Adrenal gland (tissue), 12 donors: ENCODE measurements around the gene NOD2. TPM values are rescaled to one million over a fixed set of nuclear protein-coding genes. Genes with fewer than 3 reads are reported as not detected.

Experiments used
- DNase-seq, 7 donors: peaks; one replicate each; pipeline ENCODE4 v3.0.0-alpha.2; 2019 to 2020
- H3K27ac ChIP-seq, 5 donors: fragments of 200-600 bp; sonication (generic) in 4 of 5; 1 replicate in 3 of 5; 2 replicates in 2 of 5; pipeline versions ENCODE4 v1.5.1 to v1.8.0; 2016 to 2020; ENCODE audit warnings: mild to moderate bottlenecking in 1 of 5
- H3K27me3 ChIP-seq: fragments of 200-600 bp; 2 replicates; pipeline ENCODE4 v1.8.0; 2021
- H3K36me3 ChIP-seq, 2 donors: fragments of 200-600 bp; replicated peaks in 1 of 2; 1 replicate in 1 of 2; 2 replicates in 1 of 2; pipeline versions ENCODE4 v1.5.1 to v1.8.0; 2018 to 2022
- H3K4me1 ChIP-seq, 2 donors: fragments of 200-600 bp; replicated peaks in 1 of 2; 1 replicate in 1 of 2; 2 replicates in 1 of 2; pipeline versions ENCODE4 v1.5.1 to v1.8.0; 2018 to 2021
- H3K4me3 ChIP-seq, 4 donors: fragments of 200-600 bp; sonication (generic) in 3 of 4; one replicate each; pipeline ENCODE4 v1.5.1; 2016 to 2018
- H3K9me3 ChIP-seq, 3 donors: fragments of 200-600 bp; sonication (generic) in 1 of 3; replicated peaks in 1 of 3; 1 replicate in 2 of 3; 2 replicates in 1 of 3; pipeline versions ENCODE4 v1.5.1 to v1.8.0; 2016 to 2021
- POLR2A ChIP-seq, 2 donors: fragments of 450-650 bp; IDR thresholded peaks; one replicate each; pipeline ENCODE4 v1.6.1; 2017; ENCODE audit warnings: antibody characterized with exemption in 2 of 2, mild to moderate bottlenecking in 2 of 2, moderate library complexity in 1 of 2
- WGBS, 4 donors: extraction: QIAGEN DNeasy Blood & Tissue Kit in 2 of 4; methylation state at CpG; one replicate each; pipeline versions ENCODE4 v1.1.5 to v1.1.7; 2013 to 2017; 5-methylcytosine and 5-hydroxymethylcytosine counted together
- intact Hi-C, 2 donors: fragments of 100-400 bp; cut with DNase I; formaldehyde crosslinking; loops; one replicate each; pipeline versions ENCODE4 v1.14.1 to v1.15.0; 2022 to 2023
- polyA plus RNA-seq, 3 donors: library from polyadenylated mRNA; stranded (reverse); fragments of 200-250 nt in 2 of 3; fragments of 350-450 nt in 1 of 3; fragmentation: Illumina TruSeq in 1 of 3; extraction: RNeasy Lipid Tissue Mini Kit (QIAGEN cat#74804) in 1 of 3; gene quantifications; one replicate each; pipeline ENCODE4 v1.2.3, GENCODE V29; 2013 to 2014
- total RNA-seq, 9 donors: library from RNA; depleted of rRNA in 4 of 9; stranded (reverse); fragments of >200 nt in 4 of 9; fragments of 120-200 nt in 1 of 9; fragmentation: NEBNext Ultra II Directional in 1 of 9; extraction: Animal tissue kit (Norgen Biotek cat#: 25700) in 1 of 9; gene quantifications; one replicate each; pipeline versions ENCODE4 v1.1.0 to v1.2.4, GENCODE V29; 2013 to 2023
- TF ChIP-seq, protein P1 (sequence below), 6 experiments: fragments of 450-650 bp in 4 of 6; fragments of 200-600 bp in 2 of 6; sonication (generic) in 1 of 6; IDR thresholded peaks; 1 replicate in 5 of 6; 2 replicates in 1 of 6; pipeline versions ENCODE4 v1.5.1 to v1.8.0; 2016 to 2021; ENCODE audit warnings: antibody characterized with exemption in 6 of 6, mild to moderate bottlenecking in 2 of 6, moderate library complexity in 1 of 6
- donor health status: healthy with polysubstance abuse.
- donor health status: Bipolar disorder and iron deficiency.
- donor health status: DM: yes; HTN: yes; CAD: no.
- donor health status: DM: no; HTN: no; CAD: no.
- donor health status: DM: no; HTN: no; CAD: no.
- donor health status: DM: yes; HTN: yes; CAD: no.

The NOD2 gene
- total and polyA plus RNA-seq, 12 donors: 0.12 to 3.7 (median 1.1) TPM

DNA sequence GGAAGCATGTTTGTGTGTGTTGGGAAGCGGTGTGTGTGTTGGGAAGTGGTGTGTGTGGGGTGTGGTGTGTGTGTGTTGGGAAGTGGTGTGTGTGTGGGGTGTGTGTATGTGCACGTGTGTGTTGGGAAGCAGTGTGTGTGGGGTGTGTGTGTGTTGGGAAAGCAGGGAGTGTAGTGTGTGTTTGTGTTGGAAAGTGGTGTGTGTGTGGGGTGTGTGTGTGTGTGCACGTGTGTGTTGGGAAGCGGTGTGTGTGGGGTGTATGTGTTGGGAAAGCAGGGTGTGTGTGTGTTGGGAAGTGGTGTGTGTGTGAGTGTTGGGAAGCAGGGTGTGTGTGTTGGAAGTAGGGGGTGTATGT is 785 bp upstream of the NOD2 start:
- peak in 1 of 7 donors; percentile 8 for DNase-seq
- TF ChIP-seq, protein P1, sequence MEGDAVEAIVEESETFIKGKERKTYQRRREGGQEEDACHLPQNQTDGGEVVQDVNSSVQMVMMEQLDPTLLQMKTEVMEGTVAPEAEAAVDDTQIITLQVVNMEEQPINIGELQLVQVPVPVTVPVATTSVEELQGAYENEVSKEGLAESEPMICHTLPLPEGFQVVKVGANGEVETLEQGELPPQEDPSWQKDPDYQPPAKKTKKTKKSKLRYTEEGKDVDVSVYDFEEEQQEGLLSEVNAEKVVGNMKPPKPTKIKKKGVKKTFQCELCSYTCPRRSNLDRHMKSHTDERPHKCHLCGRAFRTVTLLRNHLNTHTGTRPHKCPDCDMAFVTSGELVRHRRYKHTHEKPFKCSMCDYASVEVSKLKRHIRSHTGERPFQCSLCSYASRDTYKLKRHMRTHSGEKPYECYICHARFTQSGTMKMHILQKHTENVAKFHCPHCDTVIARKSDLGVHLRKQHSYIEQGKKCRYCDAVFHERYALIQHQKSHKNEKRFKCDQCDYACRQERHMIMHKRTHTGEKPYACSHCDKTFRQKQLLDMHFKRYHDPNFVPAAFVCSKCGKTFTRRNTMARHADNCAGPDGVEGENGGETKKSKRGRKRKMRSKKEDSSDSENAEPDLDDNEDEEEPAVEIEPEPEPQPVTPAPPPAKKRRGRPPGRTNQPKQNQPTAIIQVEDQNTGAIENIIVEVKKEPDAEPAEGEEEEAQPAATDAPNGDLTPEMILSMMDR (IDR thresholded peaks at IDR 0.05): no peak
- TF ChIP-seq POLR2A (IDR thresholded peaks at IDR 0.05): no peak
- Histone ChIP-seq H3K4me1 (peaks cover 4 to 24% of the 10 kb centered on the region in 2 donors), H3K4me3 (no peak overlapping the region), H3K9me3 (no peaks in the 10 kb centered on the region), H3K36me3 (no peaks in the 10 kb centered on the region), H3K27me3 (no peaks in the 10 kb centered on the region), H3K27ac (no peak overlapping the region)
- intact Hi-C loops: loop anchor here in 1 of 2 donors (10.0 kb wide), 1 partner anchor 112 kb away; no protein-coding TSS in a partner anchor
- 79 to 90% (median 83%) methylated on average over 4 of the region's 4 CpGs for WGBS, 4 donors

DNA sequence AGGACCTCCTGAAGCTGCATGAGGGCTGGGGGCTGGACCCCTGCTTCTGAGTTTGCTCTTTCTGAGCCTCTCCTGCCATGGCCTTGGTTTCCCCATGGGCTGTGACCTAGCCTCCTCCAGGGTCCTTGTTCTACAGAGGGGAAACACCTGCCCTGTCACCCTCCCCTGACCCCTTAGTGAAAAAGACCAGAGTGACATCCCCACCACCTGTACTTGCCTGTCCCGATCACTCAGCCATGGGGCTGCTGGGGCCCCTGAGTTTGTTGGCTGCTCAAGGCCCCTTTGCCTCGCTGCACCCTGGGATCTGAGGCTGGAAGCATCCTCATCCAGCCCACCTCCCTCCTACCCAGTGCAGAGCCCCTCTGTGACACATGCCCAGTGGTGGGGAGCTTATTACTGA is 800 bp downstream of the NOD2 start:
- H3K9me3 ChIP-seq: no peaks in the 10 kb centered on the region
- no peak overlapping the region for H3K27ac ChIP-seq
- H3K4me3 ChIP-seq: peak overlapping the region in 1 of 4 donors; percentile 72
- peak in 1 of 7 donors; percentile 10 for DNase-seq
- H3K4me1 ChIP-seq: peaks cover 12 to 32% of the 10 kb centered on the region in 2 donors
- 93 to 100% (median 97%) methylated on average over 1 to 2 of the region's 2 CpGs for WGBS, 4 donors
- H3K27me3 ChIP-seq: no peaks in the 10 kb centered on the region
- no peaks in the 10 kb centered on the region for H3K36me3 ChIP-seq
- intact Hi-C loops: loop anchor here in 1 of 2 donors (10.0 kb wide), 1 partner anchor 111 kb away; no protein-coding TSS in a partner anchor
- TF ChIP-seq, protein P1 (IDR thresholded peaks at IDR 0.05): no peak
- TF ChIP-seq POLR2A (IDR thresholded peaks at IDR 0.05): no peak

DNA sequence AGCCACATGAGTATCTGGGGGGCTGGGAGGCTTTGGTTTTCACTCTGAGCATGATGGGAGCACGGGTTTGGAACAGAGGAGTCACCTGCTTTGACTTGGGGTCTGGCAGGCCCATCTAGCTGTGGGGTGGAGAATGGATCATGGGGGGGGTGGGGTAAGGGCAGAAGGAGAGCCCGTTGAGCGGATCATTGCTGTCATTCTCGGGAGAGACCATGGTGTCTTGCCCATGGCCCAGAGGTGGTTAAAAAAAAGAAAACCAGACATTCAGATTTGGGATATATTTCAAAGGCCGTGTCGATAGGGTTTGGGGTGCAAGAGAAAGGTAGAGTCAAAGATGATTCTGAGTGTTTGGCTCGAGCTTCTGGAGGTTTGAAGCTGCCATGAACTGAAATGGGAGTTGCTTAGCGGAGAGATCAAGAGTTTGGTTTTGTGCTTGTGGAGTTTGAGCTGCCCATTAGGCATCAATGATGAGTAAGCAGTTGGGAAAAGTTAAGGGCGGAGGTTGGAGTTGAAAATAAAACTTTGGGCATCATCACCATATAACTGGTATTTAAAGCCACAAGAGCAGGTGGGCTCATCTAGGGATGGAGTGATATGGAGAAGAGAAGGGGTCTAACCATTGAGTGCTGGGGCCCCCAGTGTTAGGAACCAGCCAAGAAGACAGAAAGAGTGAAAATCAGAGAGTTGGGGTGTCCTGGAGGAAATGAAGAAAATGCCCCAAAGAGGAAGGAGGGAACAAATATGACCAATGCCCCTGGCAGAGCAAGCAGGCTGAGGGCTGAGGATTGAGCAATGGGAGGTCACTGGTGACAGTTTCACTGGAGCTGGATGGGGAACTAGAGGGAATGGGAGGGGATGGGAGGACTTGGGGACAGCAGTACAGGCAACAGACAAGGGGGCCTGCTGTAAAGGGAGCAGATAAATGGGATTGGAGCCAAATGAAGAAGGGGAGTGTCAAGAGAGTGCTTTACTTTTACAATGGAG is 1.9 kb downstream of the NOD2 start:
- peak overlapping the region in 2 of 5 donors; percentile 15 to 59 for H3K27ac ChIP-seq
- TF ChIP-seq POLR2A (IDR thresholded peaks at IDR 0.05): no peak
- TF ChIP-seq, protein P1 (IDR thresholded peaks at IDR 0.05): no peak
- intact Hi-C loops: loop anchor here in 1 of 2 donors (10.0 kb wide), 1 partner anchor 109 kb away; no protein-coding TSS in a partner anchor
- H3K4me3 ChIP-seq: no peak overlapping the region
- no peaks in the 10 kb centered on the region for H3K27me3 ChIP-seq
- H3K4me1 ChIP-seq: peaks cover 12 to 32% of the 10 kb centered on the region in 2 donors
- DNase-seq: peak in 5 of 7 donors; percentile 49 to 66 (median 57)
- no peaks in the 10 kb centered on the region for H3K36me3 ChIP-seq
- H3K9me3 ChIP-seq: no peaks in the 10 kb centered on the region
- WGBS, 4 donors: 90 to 93% (median 91%) methylated on average over 9 of the region's 9 CpGs

GRCh38 chr16:50696126-50696525 is 2.7 kb downstream of the NOD2 start:
- no peaks in the 10 kb centered on the region for H3K9me3 ChIP-seq
- peaks cover 12 to 32% of the 10 kb centered on the region in 2 donors for H3K4me1 ChIP-seq
- WGBS, 4 donors: 54 to 69% (median 63%) methylated on average over 4 to 5 of the region's 5 CpGs
- no peaks in the 10 kb centered on the region for H3K36me3 ChIP-seq
- no peaks in the 10 kb centered on the region for H3K27me3 ChIP-seq
- no peak overlapping the region for H3K4me3 ChIP-seq
- peak overlapping the region in 2 of 5 donors; percentile 15 to 59 for H3K27ac ChIP-seq
- TF ChIP-seq, protein P1 (IDR thresholded peaks at IDR 0.05): no peak
- TF ChIP-seq POLR2A (IDR thresholded peaks at IDR 0.05): no peak
- intact Hi-C loops: loop anchor here in 1 of 2 donors (10.0 kb wide), 1 partner anchor 109 kb away; no protein-coding TSS in a partner anchor
- DNase-seq: peak in 1 of 7 donors; percentile 10
